NT2/D1 (cell line): Measurements from ENCODE around the gene CIDEB.

ENCODE experiments used
- YY1 ChIP-seq: IDR thresholded peaks from 2 replicates; pipeline ENCODE4 v1.6.1; 2011; ENCODE audit not compliant: insufficient read length, insufficient read depth
- ZNF274 ChIP-seq: IDR thresholded peaks from 2 replicates; pipeline ENCODE4 v1.6.1; 2011; ENCODE audit warnings: mild to moderate bottlenecking, low read depth, low read length

DNA sequence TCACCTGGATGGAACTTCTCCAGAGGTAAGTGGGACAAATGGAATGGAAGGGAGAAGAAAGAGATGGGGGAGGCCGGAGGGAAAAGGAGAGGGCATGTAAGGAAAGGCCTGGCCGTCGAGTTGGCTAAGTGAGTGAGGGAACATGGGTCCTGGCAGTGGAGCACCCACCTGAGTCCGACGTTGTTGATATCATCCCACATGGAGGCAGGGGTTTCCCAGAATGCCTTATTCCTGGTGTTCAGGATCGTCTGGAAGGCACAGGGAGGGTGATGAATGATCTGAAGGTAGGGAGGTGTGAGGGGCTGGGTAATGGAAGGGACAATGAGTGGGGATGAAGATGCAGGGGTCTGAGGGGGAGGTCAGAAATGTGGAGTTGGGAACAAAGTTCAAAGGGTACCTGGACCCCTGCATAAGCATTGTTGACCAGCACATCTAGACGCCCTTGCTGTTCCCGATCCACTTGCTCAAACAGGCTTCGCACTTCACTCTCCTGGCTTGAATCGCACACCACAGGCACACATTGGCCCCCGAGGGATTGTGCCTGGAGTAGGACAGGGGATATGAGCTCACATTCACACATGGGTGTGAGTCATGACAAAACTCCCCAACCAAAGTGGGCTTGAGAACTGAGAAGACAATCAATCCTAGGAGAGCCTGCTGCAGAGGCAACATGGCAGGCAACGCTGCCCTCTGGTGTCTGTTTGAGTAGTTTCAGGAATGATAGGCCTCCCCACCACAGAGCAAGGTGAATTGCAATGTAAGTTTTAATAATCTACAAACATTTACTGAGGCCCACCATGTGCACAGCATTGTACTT is 11.2 kb downstream of the CIDEB start:
- TF ChIP-seq ZNF274 (no peak), YY1 (no peak)
